ENCODE data around the gene TLL2.

TLL2 gene

GRCh38 chr10:96360331-96360730 is 153.4 kb downstream of the TLL2 start:
- H3K36me3 ChIP-seq (ENCODE audit: insufficient read depth, low read length) = no peaks in the 10 kb centered on the region
- H3K4me3 ChIP-seq (ENCODE audit: low read depth in 1 of 2, low read length in 2 of 2) = no peak overlapping the region
- H3K4me1 ChIP-seq (ENCODE audit: insufficient read depth, low read length) = no peaks in the 10 kb centered on the region
- H3K4me2 ChIP-seq (ENCODE audit: insufficient read depth, low read length) = no peak overlapping the region
- ATAC-seq (ENCODE audit: insufficient read depth, low read depth) (no peak), DNase-seq (no peak)
- no peak overlapping the region for H2AFZ ChIP-seq (ENCODE audit: low read depth, low read length)
- no peak overlapping the region for H3K27ac ChIP-seq (ENCODE audit: low read length)
- H3K9ac ChIP-seq (ENCODE audit: low read depth, low read length) = no peak overlapping the region
- H4K20me1 ChIP-seq (ENCODE audit: insufficient read depth, low read length) = no peaks in the 10 kb centered on the region
- H3K9me3 ChIP-seq (ENCODE audit: insufficient read depth, low read length, severe bottlenecking) = no peaks in the 10 kb centered on the region
- H3K79me2 ChIP-seq (ENCODE audit: insufficient read depth, low read length) = no peaks in the 10 kb centered on the region
- TF ChIP-seq, protein P1, sequence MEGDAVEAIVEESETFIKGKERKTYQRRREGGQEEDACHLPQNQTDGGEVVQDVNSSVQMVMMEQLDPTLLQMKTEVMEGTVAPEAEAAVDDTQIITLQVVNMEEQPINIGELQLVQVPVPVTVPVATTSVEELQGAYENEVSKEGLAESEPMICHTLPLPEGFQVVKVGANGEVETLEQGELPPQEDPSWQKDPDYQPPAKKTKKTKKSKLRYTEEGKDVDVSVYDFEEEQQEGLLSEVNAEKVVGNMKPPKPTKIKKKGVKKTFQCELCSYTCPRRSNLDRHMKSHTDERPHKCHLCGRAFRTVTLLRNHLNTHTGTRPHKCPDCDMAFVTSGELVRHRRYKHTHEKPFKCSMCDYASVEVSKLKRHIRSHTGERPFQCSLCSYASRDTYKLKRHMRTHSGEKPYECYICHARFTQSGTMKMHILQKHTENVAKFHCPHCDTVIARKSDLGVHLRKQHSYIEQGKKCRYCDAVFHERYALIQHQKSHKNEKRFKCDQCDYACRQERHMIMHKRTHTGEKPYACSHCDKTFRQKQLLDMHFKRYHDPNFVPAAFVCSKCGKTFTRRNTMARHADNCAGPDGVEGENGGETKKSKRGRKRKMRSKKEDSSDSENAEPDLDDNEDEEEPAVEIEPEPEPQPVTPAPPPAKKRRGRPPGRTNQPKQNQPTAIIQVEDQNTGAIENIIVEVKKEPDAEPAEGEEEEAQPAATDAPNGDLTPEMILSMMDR (IDR thresholded peaks at IDR 0.05; ENCODE audit: borderline replicate concordance, extremely low read depth, low read length, poor library complexity, severe bottlenecking) = no peak
- no peak for TF ChIP-seq EZH2 (IDR thresholded peaks at IDR 0.05; ENCODE audit: borderline replicate concordance, low read depth, low read length, severe bottlenecking)
- no peaks in the 10 kb centered on the region for H3K27me3 ChIP-seq (ENCODE audit: insufficient read depth, low read length, poor library complexity)

DNA sequence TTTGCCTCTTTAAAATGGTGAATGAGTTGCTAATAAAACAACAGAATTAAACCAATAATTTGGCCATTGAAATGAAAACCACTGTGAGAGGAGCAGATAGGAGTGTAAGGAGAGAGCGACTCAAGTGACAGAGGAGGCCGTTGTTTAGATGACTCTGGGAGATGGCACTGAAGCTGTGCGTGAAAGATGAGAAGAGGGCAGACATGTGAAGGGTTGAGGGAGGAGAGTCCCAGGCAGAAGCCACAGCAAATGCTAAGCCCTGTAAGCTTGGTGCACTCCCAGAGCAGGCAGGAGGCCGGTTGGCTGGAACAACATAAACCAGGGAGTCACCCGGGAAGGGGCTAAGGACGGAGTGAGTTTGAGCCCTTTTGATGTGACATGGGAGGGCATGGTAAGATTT is 154.1 kb downstream of the TLL2 start:
- Histone ChIP-seq H3K9me3 (ENCODE audit: insufficient read depth, low read length, severe bottlenecking) (no peaks in the 10 kb centered on the region), H3K79me2 (ENCODE audit: insufficient read depth, low read length) (no peaks in the 10 kb centered on the region), H3K9ac (ENCODE audit: low read depth, low read length) (no peak overlapping the region), H3K27me3 (ENCODE audit: insufficient read depth, low read length, poor library complexity) (no peaks in the 10 kb centered on the region), H3K4me3 (ENCODE audit: low read depth in 1 of 2, low read length in 2 of 2) (no peak overlapping the region), H3K27ac (ENCODE audit: low read length) (no peak overlapping the region), H4K20me1 (ENCODE audit: insufficient read depth, low read length) (no peaks in the 10 kb centered on the region), H3K4me2 (ENCODE audit: insufficient read depth, low read length) (no peak overlapping the region), H3K4me1 (ENCODE audit: insufficient read depth, low read length) (no peaks in the 10 kb centered on the region), H2AFZ (ENCODE audit: low read depth, low read length) (no peak overlapping the region), H3K36me3 (ENCODE audit: insufficient read depth, low read length) (no peaks in the 10 kb centered on the region)
- no peak for ATAC-seq (ENCODE audit: insufficient read depth, low read depth)
- no peak for DNase-seq
- no peak for TF ChIP-seq EZH2 (IDR thresholded peaks at IDR 0.05; ENCODE audit: borderline replicate concordance, low read depth, low read length, severe bottlenecking)
- TF ChIP-seq, protein P1 (IDR thresholded peaks at IDR 0.05; ENCODE audit: borderline replicate concordance, extremely low read depth, low read length, poor library complexity, severe bottlenecking) = no peak

- Histone ChIP-seq H3K27me3 (ENCODE audit: insufficient read depth, low read length, poor library complexity) (no peaks in the 10 kb centered on the region), H3K4me1 (ENCODE audit: insufficient read depth, low read length) (no peaks in the 10 kb centered on the region), H4K20me1 (ENCODE audit: insufficient read depth, low read length) (no peaks in the 10 kb centered on the region), H3K36me3 (ENCODE audit: insufficient read depth, low read length) (no peaks in the 10 kb centered on the region), H3K9me3 (ENCODE audit: insufficient read depth, low read length, severe bottlenecking) (no peaks in the 10 kb centered on the region), H3K4me3 (ENCODE audit: low read depth in 1 of 2, low read length in 2 of 2) (no peak within 1 kb of the TSS), H3K4me2 (ENCODE audit: insufficient read depth, low read length) (no peak within 1 kb of the TSS), H3K9ac (ENCODE audit: low read depth, low read length) (no peak within 1 kb of the TSS), H3K27ac (ENCODE audit: low read length) (no peak within 1 kb of the TSS), H3K79me2 (ENCODE audit: insufficient read depth, low read length) (no peaks in the 10 kb centered on the region), H2AFZ (ENCODE audit: low read depth, low read length) (no peak within 1 kb of the TSS)
- ATAC-seq (ENCODE audit: insufficient read depth, low read depth) (no peak), DNase-seq (no peak)
- no peak for TF ChIP-seq EZH2 (IDR thresholded peaks at IDR 0.05; ENCODE audit: borderline replicate concordance, low read depth, low read length, severe bottlenecking)
Measured at GRCh38 chr10:96358851-96359540, 154.7 kb downstream of the TLL2 start, which contains the start of gene OPALIN. TSS of gene OPALIN (minus strand) at chr10:96359002. CDS start at chr10:96358896, 106 bp downstream.

DNA sequence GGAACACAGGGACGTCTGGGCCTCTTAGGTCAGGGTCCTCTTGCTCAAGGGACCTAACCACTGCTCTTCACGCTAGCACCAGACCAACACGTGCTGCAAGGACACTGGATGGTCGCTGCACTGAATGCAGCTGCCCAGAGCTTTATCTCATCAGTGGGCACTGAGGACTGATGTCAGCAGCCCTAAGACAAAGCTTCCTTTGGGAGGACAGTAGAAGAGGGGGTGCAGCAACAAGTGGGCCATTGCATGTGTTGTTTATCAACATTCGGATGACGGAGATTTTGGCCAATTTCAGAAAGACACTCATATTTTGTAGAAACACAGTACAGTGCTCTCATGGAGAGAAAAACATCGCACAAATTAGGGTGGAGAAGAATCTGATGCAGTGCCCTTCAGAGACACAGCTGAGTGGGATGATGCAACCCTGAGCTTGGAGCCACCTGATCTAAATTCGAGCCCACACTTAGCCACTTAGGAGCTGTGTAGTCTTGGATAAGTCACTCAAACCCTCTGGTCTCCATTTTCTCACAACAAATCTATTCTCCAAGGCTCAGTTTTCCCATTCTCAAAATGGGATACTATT is 156.6 kb downstream of the TLL2 start:
- DNase-seq = no peak
- TF ChIP-seq, protein P1 (IDR thresholded peaks at IDR 0.05; ENCODE audit: borderline replicate concordance, extremely low read depth, low read length, poor library complexity, severe bottlenecking) = no peak
- TF ChIP-seq EZH2 (IDR thresholded peaks at IDR 0.05; ENCODE audit: borderline replicate concordance, low read depth, low read length, severe bottlenecking) = no peak
- no peak overlapping the region for H3K4me2 ChIP-seq (ENCODE audit: insufficient read depth, low read length)
- no peak overlapping the region for H2AFZ ChIP-seq (ENCODE audit: low read depth, low read length)
- H3K9ac ChIP-seq (ENCODE audit: low read depth, low read length) = no peak overlapping the region
- H3K4me3 ChIP-seq (ENCODE audit: low read depth in 1 of 2, low read length in 2 of 2) = no peak overlapping the region
- no peaks in the 10 kb centered on the region for H3K4me1 ChIP-seq (ENCODE audit: insufficient read depth, low read length)
- no peaks in the 10 kb centered on the region for H3K27me3 ChIP-seq (ENCODE audit: insufficient read depth, low read length, poor library complexity)
- no peaks in the 10 kb centered on the region for H3K79me2 ChIP-seq (ENCODE audit: insufficient read depth, low read length)
- no peaks in the 10 kb centered on the region for H3K9me3 ChIP-seq (ENCODE audit: insufficient read depth, low read length, severe bottlenecking)
- ATAC-seq (ENCODE audit: insufficient read depth, low read depth) = no peak
- no peaks in the 10 kb centered on the region for H3K36me3 ChIP-seq (ENCODE audit: insufficient read depth, low read length)
- H4K20me1 ChIP-seq (ENCODE audit: insufficient read depth, low read length) = no peaks in the 10 kb centered on the region
- H3K27ac ChIP-seq (ENCODE audit: low read length) = no peak overlapping the region
